Sciatic nerve (tissue), 2 donors: ENCODE results near the gene RAB20. TPM values are rescaled to one million over a fixed set of nuclear protein-coding genes. Genes with fewer than 3 reads are reported as not detected.
A peak's percentile ranks its signal among the peaks of the same experiment; 100 is the strongest.

ENCODE experiments used
- ATAC-seq: fragments of 200-7000 bp; cut with Tn5 transposase; one replicate; pipeline ENCODE4 v1.9.1; 2020; ENCODE audit warnings: mild to moderate bottlenecking, moderate library complexity
- DNase-seq: peaks from one replicate; pipeline ENCODE4 v3.0.0-alpha.2; 2020; ENCODE audit warnings: low spot score
- intact Hi-C: fragments of 100-400 bp; cut with DNase I; formaldehyde crosslinking; loops from one replicate; pipeline ENCODE4 v1.14.2; 2022
- total RNA-seq: library from RNA; stranded (reverse); fragmentation: NEBNext Ultra II Directional; extraction: Animal tissue kit (Norgen Biotek cat#: 25700); gene quantifications from one replicate; pipeline ENCODE4 v1.2.1, GENCODE V29; 2021
- donor health status: DM: no; HTN: no; CAD: no.
- donor health status: DM: no; HTN: no; CAD: no.

Gene RAB20
- total RNA-seq, 1 donor from 2014 or later: 23.8 TPM

GRCh38 chr13:110483386-110483968, 78.0 kb downstream of the RAB20 start:
- intact Hi-C loops: no loop called here
- ATAC-seq: no peak
- DNase-seq: no peak

- DNase-seq (no peak), ATAC-seq (no peak)
- intact Hi-C loops: no loop called here
These were observed 81.4 kb downstream of the RAB20 start for GRCh38 chr13:110480161-110480560.

- DNase-seq (peak; percentile 69), ATAC-seq (peak; percentile 61)
- intact Hi-C loops: no loop called here
These were observed 81.9 kb downstream of the RAB20 start for GRCh38 chr13:110479648-110480047.

GRCh38 chr13:110479215-110479545, 82.3 kb downstream of the RAB20 start:
- ATAC-seq (peak; percentile 20), DNase-seq (no peak)
- intact Hi-C loops: no loop called here

GRCh38 chr13:110478405-110479214, 82.9 kb downstream of the RAB20 start:
- ATAC-seq (peak; percentile 23), DNase-seq (no peak)
- intact Hi-C loops: no loop called here

- intact Hi-C loops: no loop called here
- no peak for DNase-seq
These were observed 83.7 kb downstream of the RAB20 start for GRCh38 chr13:110477706-110478245.

GRCh38 chr13:110476220-110476617, 85.3 kb downstream of the RAB20 start:
- intact Hi-C loops: no loop called here
- no peak for ATAC-seq
- no peak for DNase-seq

More at GRCh38 chr13:110477706-110478245, 83.7 kb downstream of the RAB20 start:
- ATAC-seq: no peak

GRCh38 chr13:110475550-110476219, 85.8 kb downstream of the RAB20 start:
- ATAC-seq: no peak
- intact Hi-C loops: no loop called here
- no peak for DNase-seq

GRCh38 chr13:110475117-110475516, 86.4 kb downstream of the RAB20 start:
- intact Hi-C loops: no loop called here
- ATAC-seq: no peak

GRCh38 chr13:110474713-110475112, 86.8 kb downstream of the RAB20 start:
- intact Hi-C loops: no loop called here
- ATAC-seq (no peak), DNase-seq (no peak)

More at GRCh38 chr13:110475117-110475516, 86.4 kb downstream of the RAB20 start:
- DNase-seq: no peak

Other genes with a start within 250 kb of the RAB20 start
- 38.9 TPM for gene NAXD, start 53.8 kb upstream of the RAB20 start, total RNA-seq
- 66.5 TPM for gene CARS2, start 144.4 kb upstream of the RAB20 start, total RNA-seq
- 17.4 TPM for gene ING1, start 152.0 kb upstream of the RAB20 start, total RNA-seq